Liver (tissue), 9 donors: ENCODE results near the gene IP6K1. TPM values are rescaled to one million over a fixed set of nuclear protein-coding genes. Genes with fewer than 3 reads are reported as not detected.
"Not testable (repeated sequence)": the region's sequence is repeated elsewhere in the genome, so short reads cannot be mapped to it uniquely, and the experiment has no call there.

Experiments used
- DNase-seq: peaks from one replicate; pipeline ENCODE4 v3.0.0-alpha.2; 2017; ENCODE audit warnings: low spot score
- H3K27ac ChIP-seq, 2 donors: one replicate each; pipeline ENCODE4 v1.7.0; 2013; ENCODE audit warnings: inconsistent platforms in 2 of 2, low read length in 2 of 2, control low read depth in 1 of 2, low read depth in 1 of 2, mild to moderate bottlenecking in 1 of 2
- H3K27me3 ChIP-seq, 4 donors: one replicate each; pipeline versions ENCODE4 v1.6.1 to v1.7.0; 2013; ENCODE audit warnings: low read length in 3 of 4, inconsistent platforms in 1 of 4, mild to moderate bottlenecking in 1 of 4, moderate library complexity in 1 of 4; ENCODE audit not compliant: control insufficient read depth in 4 of 4, insufficient read depth in 4 of 4
- H3K36me3 ChIP-seq, 4 donors: one replicate each; pipeline versions ENCODE4 v1.6.1 to v1.7.0; 2013; ENCODE audit warnings: low read length in 3 of 4, mild to moderate bottlenecking in 3 of 4, low read depth in 1 of 4, moderate library complexity in 1 of 4; ENCODE audit not compliant: control insufficient read depth in 4 of 4, insufficient read depth in 3 of 4
- H3K4me1 ChIP-seq, 4 donors: one replicate each; pipeline versions ENCODE4 v1.6.1 to v1.7.0; 2013; ENCODE audit warnings: low read length in 3 of 4, mild to moderate bottlenecking in 3 of 4, moderate library complexity in 1 of 4; ENCODE audit not compliant: control insufficient read depth in 4 of 4, insufficient read depth in 4 of 4
- H3K4me3 ChIP-seq, 3 donors: one replicate each; pipeline versions ENCODE4 v1.6.1 to v1.7.0; 2013; ENCODE audit warnings: low read length in 3 of 3, control low read depth in 1 of 3, low read depth in 1 of 3, mild to moderate bottlenecking in 1 of 3
- H3K9ac ChIP-seq, 2 donors: one replicate each; pipeline ENCODE4 v1.7.0; 2013; ENCODE audit warnings: low read length in 2 of 2, mild to moderate bottlenecking in 2 of 2, moderate library complexity in 2 of 2, control low read depth in 1 of 2, low read depth in 1 of 2
- H3K9me3 ChIP-seq, 4 donors: one replicate each; pipeline versions ENCODE4 v1.6.1 to v1.7.0; 2013; ENCODE audit warnings: low read length in 3 of 4; ENCODE audit not compliant: control insufficient read depth in 4 of 4
- EGR1 ChIP-seq, 2 donors: IDR thresholded peaks; 2 replicates each; pipeline ENCODE4 v1.6.1; 2016 to 2018; ENCODE audit warnings: antibody characterized with exemption in 2 of 2, low read depth in 2 of 2
- FOXA1 ChIP-seq: IDR thresholded peaks from 2 replicates; pipeline ENCODE4 v1.6.1; 2016; ENCODE audit warnings: antibody characterized with exemption
- FOXA2 ChIP-seq: IDR thresholded peaks from 2 replicates; pipeline ENCODE4 v1.6.1; 2016; ENCODE audit warnings: antibody characterized with exemption
- GABPA ChIP-seq, 2 donors: IDR thresholded peaks in 1 of 2; conservative IDR thresholded peaks in 1 of 2; 2 replicates each; pipeline ENCODE4 v1.6.1; 2016; ENCODE audit warnings: antibody characterized with exemption in 2 of 2, mild to moderate bottlenecking in 1 of 2, moderate library complexity in 1 of 2
- HNF4A ChIP-seq, 2 donors: conservative IDR thresholded peaks; 2 replicates each; pipeline ENCODE4 v1.6.1; 2016; ENCODE audit warnings: antibody characterized with exemption in 2 of 2, mild to moderate bottlenecking in 2 of 2
- HNF4G ChIP-seq: IDR thresholded peaks from 2 replicates; pipeline ENCODE4 v1.6.1; 2016; ENCODE audit warnings: antibody characterized with exemption
- JUND ChIP-seq, 2 donors: IDR thresholded peaks; 2 replicates each; pipeline ENCODE4 v1.6.1; 2016; ENCODE audit warnings: antibody characterized with exemption in 2 of 2
- MAX ChIP-seq: IDR thresholded peaks from 2 replicates; pipeline ENCODE4 v1.6.1; 2016; ENCODE audit warnings: antibody characterized with exemption
- NR2F2 ChIP-seq: IDR thresholded peaks from 2 replicates; pipeline ENCODE4 v1.6.1; 2016; ENCODE audit warnings: antibody characterized with exemption
- RAD21 ChIP-seq, 2 donors: IDR thresholded peaks; 2 replicates each; pipeline ENCODE4 v1.6.1; 2016; ENCODE audit warnings: antibody characterized with exemption in 2 of 2, mild to moderate bottlenecking in 2 of 2
- REST ChIP-seq: IDR thresholded peaks from 2 replicates; pipeline ENCODE4 v1.6.1; 2016; ENCODE audit warnings: antibody characterized with exemption, mild to moderate bottlenecking
- RXRA ChIP-seq, 2 donors: IDR thresholded peaks; 2 replicates each; pipeline ENCODE4 v1.6.1; 2017 to 2018; ENCODE audit warnings: antibody characterized with exemption in 2 of 2, mild to moderate bottlenecking in 1 of 2
- SP1 ChIP-seq: IDR thresholded peaks from 2 replicates; pipeline ENCODE4 v1.6.1; 2018; ENCODE audit warnings: antibody characterized with exemption, mild to moderate bottlenecking
- TAF1 ChIP-seq: conservative IDR thresholded peaks from 2 replicates; pipeline ENCODE4 v1.6.1; 2016; ENCODE audit warnings: antibody characterized with exemption, mild to moderate bottlenecking
- YY1 ChIP-seq: IDR thresholded peaks from 2 replicates; pipeline ENCODE4 v1.6.1; 2016; ENCODE audit warnings: antibody characterized with exemption, mild to moderate bottlenecking
- ZBTB33 ChIP-seq: IDR thresholded peaks from 2 replicates; pipeline ENCODE4 v1.6.1; 2016; ENCODE audit warnings: antibody characterized with exemption
- WGBS: extraction: QIAGEN DNeasy Blood & Tissue Kit; methylation state at CpG from one replicate; pipeline ENCODE4 v1.1.7; 2013; 5-methylcytosine and 5-hydroxymethylcytosine counted together
- polyA plus RNA-seq, 2 donors: library from polyadenylated mRNA; stranded (reverse) in 1 of 2; unstranded in 1 of 2; fragments of 200-250 nt in 1 of 2; fragments of >200 nt in 1 of 2; fragmentation: Nextera tagmentation in 1 of 2; extraction: Ambion mirVana in 1 of 2; gene quantifications; one replicate each; pipeline versions ENCODE4 v1.2.1 to v1.2.3, GENCODE V29; 2013 to 2015
- total RNA-seq, 2 donors: library from RNA; depleted of rRNA; stranded (reverse); fragments of >200 nt; gene quantifications; one replicate each; pipeline ENCODE4 v1.2.3, GENCODE V29; 2014
- donor health status: healthy.
- donor health status: healthy.
- donor health status: healthy.
- donor health status: healthy.
- donor health status: healthy.

IP6K1 gene
- total and polyA plus RNA-seq, 4 donors, result 6.6 to 32.3 (median 18.1) TPM

GRCh38 chr3:49684453-49684852, 101.9 kb downstream of the IP6K1 start:
- not testable (repeated sequence) for H3K27ac ChIP-seq, H3K9me3 ChIP-seq, H3K9ac ChIP-seq, H3K27me3 ChIP-seq, H3K4me3 ChIP-seq, DNase-seq
- WGBS, result 99% methylated on average over 2 of the region's 2 CpGs
- peaks cover 3 to 15% (median 7%) of the 10 kb centered on the region in 4 donors for H3K4me1 ChIP-seq
- H3K36me3 ChIP-seq, result peaks cover 18 to 48% (median 42%) of the 10 kb centered on the region in 4 donors

- DNase-seq, result no peak
- Histone ChIP-seq H3K9ac (no peak overlapping the region), H3K4me1 (peaks cover 3 to 15% (median 7%) of the 10 kb centered on the region in 4 donors), H3K27ac (no peak overlapping the region), H3K27me3 (no peaks in the 10 kb centered on the region), H3K4me3 (no peak overlapping the region), H3K36me3 (peaks cover 18 to 60% (median 51%) of the 10 kb centered on the region in 4 donors), H3K9me3 (no peaks in the 10 kb centered on the region)
- WGBS, result 89% methylated on average over 6 of the region's 6 CpGs
- TF ChIP-seq JUND (IDR thresholded peaks at IDR 0.05) (no peak), ZBTB33 (no peak), FOXA2 (no peak), RAD21 (IDR thresholded peaks at IDR 0.05) (no peak), TAF1 (no peak), EGR1 (IDR thresholded peaks at IDR 0.05; ENCODE audit: low read depth in 2 of 2) (no peak), MAX (no peak), YY1 (no peak), GABPA (IDR thresholded peaks at IDR 0.05 in 1 of 2, conservative IDR thresholded peaks at IDR 0.05 in 1 of 2) (no peak)
Observed at GRCh38 chr3:49683162-49683561, 103.2 kb downstream of the IP6K1 start.

GRCh38 chr3:49681543-49681942, 104.8 kb downstream of the IP6K1 start:
- Histone ChIP-seq H3K36me3 (peaks cover 15 to 74% (median 56%) of the 10 kb centered on the region in 4 donors), H3K27ac (no peak overlapping the region), H3K9ac (no peak overlapping the region), H3K4me3 (no peak overlapping the region), H3K4me1 (peaks cover 0 to 5% (median under 1%) of the 10 kb centered on the region in 4 donors), H3K9me3 (no peaks in the 10 kb centered on the region), H3K27me3 (no peaks in the 10 kb centered on the region)
- DNase-seq, result no peak
- TF ChIP-seq GABPA (IDR thresholded peaks at IDR 0.05 in 1 of 2, conservative IDR thresholded peaks at IDR 0.05 in 1 of 2), result no peak
- no peak for TF ChIP-seq EGR1 (IDR thresholded peaks at IDR 0.05; ENCODE audit: low read depth in 2 of 2)
- TF ChIP-seq NR2F2, result no peak
- TF ChIP-seq SP1, result no peak
- no peak for TF ChIP-seq HNF4A (conservative IDR thresholded peaks at IDR 0.05)
- no peak for TF ChIP-seq YY1
- no peak for TF ChIP-seq TAF1
- TF ChIP-seq MAX, result no peak
- TF ChIP-seq HNF4G, result no peak
- no peak for TF ChIP-seq FOXA2
- no peak for TF ChIP-seq FOXA1
- no peak for TF ChIP-seq JUND (IDR thresholded peaks at IDR 0.05)
- TF ChIP-seq ZBTB33, result no peak
- no peak for TF ChIP-seq RXRA (IDR thresholded peaks at IDR 0.05)
- no peak for TF ChIP-seq REST
- 87% methylated on average over 4 of the region's 4 CpGs for WGBS
